Left forelimb (tissue), 1 donor: ENCODE data around the gene AACS.
"Not testable (repeated sequence)": the region's sequence is repeated elsewhere in the genome, so short reads cannot be mapped to it uniquely, and the experiment has no call there.

Experiments
- DNase-seq: peaks from one replicate; pipeline ENCODE4 v3.0.0-alpha.2; 2018; ENCODE audit warnings: low spot score

Gene AACS

DNA sequence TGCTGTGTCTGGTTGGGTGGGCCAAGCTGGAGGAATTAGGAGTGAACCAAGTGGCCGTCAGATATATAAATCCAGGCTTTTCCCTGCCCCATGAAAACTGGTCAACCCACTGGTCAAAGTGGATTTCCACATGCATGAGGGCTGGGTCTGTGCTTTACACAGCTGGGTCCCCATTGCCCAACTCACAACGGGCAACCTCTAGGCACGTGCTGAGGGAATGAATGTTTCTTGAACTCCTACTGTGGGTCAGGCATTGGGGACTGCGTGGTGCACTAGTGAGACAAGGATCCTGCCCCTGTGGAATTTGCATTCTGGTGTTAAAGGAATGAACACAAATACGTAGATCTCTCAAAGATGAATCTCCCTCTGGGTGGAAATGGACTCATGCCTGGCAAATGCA, 7.5 kb upstream of the AACS start:
- DNase-seq: no peak

DNA sequence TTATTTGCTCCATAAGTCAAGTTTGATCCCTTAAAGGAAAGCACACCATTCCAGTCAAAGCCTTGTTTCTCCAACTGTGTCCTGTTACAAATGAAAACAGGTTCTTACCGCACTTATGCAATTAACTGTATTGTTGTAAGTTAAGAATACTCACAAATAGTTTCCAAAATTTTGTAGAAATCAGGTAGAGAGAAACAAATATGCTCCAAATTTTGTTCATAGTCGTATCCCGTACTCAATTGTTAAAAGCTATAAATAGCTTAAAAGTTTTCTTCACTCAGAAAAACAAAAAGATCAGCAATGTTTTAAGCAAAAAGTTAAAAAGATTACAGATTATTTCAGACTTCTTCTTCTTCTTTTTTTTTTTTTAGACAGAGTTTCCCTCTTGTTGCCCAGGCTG, 4.0 kb upstream of the AACS start:
- DNase-seq: no peak

DNA sequence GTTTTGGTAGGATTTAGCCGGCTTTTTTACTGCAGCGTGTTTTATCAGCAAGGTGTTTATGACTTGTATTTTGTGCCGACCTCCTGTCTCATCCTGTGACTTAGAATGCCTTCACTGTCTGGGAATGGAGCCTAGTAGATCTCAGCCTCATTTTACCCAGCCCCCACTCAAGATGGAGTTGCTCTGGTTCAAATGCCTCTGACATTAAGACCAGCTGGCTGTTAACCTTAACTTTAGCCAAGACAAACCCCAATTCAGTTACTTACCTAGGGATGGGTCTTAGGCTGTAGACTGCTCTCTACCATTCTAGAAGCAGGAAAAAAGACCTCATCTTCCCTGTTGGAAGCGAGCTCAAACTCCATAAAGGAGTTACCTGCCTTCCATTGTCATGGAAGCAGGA, 1.7 kb upstream of the AACS start:
- not testable (repeated sequence) for DNase-seq

DNA sequence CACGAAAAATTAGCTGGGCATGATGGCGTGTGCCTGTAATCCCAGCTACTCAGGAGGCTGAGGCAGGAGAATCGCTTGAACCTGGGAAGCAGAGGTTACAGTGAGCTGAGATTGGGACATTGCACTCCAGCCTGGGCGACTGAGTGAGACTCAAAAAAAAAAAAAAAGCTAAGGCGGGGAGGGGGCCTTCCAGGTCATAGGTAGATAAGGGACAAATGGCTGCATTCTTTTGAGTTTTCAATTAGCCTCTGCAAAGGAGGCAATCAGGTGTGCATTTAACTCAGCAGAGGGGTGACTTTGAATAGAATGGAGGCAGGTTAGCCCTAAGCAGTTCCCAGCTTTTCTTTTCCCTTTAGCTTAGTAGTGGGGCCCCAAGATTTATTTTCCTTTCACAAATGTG, 743 bp upstream of the AACS start:
- no peak for DNase-seq

DNA sequence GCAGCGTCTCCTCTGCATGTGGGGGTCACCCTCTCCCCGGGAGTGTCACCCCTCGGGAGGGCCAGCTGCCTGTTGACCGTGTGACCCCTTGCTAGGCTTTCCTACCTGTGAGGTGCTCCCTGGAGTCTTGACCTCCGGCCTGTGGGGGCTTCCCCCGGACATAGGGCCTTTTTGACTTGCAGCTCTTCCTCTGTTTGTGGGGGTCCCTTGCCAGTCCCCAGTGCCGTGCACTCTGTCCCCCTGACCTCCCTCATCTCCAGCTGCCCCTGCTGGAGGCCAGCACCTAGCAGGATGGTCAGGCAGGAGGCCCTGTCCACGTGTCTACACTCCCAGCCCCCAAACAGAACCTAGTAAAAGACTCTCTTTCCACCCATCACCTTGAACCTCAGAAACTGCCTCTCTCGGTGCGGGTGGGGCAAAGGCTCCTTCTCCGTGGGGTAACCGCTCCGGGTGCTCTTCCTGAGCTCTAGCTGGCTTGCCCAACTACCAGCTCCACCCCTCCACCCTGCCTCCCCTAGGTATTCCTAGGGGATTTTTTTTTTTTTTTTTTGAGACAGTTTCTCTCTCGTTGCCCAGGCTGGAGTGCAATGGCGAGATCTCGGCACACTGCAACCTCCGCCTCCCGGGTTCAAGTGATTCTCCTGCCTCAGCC, 810 bp downstream of the AACS start:
- no peak for DNase-seq

DNA sequence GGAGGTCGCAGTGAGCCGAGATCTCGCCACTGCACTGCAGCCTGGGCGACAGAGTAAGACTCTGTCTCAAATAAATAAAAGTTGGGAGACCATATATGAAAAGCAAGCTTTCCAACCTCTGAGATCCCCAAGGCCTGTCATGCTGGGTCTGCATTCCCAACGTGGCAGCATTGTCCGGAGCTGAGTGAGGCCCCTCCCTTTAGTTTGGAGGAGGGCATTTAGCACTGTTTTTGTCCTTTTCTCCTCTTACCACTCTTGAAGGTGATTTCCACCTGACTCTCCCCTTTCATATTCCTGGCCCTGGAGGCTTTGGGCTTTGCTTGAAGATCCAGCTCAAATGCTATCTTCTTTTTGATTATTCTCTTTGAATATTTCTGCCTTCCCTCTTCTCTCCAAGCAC, 3.2 kb downstream of the AACS start:
- no peak for DNase-seq

DNA sequence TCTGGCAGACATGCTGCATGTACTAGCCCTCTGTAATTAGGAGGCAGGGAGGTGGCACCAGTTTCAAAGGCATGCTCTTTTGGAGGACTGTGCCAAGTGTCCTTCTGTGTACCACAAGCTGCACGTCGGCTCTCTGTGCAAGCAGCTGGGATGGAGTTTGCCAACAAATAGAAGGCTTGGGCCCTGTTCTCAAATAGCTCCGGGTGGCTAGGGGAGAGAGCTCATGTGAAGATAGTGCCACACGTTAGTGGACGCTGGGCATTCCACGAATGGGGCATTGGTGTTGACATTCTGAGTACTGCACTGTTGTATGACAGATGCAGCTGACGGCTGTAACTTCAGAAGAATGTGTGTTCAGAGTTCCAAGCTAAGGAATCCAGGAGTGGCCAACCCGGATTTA, 4.4 kb downstream of the AACS start:
- no peak for DNase-seq

DNA sequence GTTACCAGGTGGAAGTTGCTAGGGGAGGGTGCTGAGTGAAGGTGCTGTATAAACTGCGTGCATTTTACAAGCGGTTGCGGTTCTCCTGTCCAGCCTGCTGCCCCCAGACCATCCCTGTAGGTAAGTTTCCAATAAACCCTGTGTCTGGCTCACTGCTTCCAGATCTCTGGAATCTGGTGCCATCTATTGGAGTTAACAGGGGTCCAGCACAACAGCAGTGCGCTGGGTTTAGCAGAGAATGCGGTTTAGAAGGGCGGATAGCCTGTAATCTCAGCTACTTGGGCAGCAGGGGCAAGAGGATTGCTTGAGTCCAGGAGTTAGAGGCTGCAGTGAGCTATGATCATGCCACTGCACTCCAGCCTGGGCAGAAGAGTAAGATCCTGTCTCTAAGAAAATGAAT, 4.9 kb downstream of the AACS start:
- no peak for DNase-seq

DNA sequence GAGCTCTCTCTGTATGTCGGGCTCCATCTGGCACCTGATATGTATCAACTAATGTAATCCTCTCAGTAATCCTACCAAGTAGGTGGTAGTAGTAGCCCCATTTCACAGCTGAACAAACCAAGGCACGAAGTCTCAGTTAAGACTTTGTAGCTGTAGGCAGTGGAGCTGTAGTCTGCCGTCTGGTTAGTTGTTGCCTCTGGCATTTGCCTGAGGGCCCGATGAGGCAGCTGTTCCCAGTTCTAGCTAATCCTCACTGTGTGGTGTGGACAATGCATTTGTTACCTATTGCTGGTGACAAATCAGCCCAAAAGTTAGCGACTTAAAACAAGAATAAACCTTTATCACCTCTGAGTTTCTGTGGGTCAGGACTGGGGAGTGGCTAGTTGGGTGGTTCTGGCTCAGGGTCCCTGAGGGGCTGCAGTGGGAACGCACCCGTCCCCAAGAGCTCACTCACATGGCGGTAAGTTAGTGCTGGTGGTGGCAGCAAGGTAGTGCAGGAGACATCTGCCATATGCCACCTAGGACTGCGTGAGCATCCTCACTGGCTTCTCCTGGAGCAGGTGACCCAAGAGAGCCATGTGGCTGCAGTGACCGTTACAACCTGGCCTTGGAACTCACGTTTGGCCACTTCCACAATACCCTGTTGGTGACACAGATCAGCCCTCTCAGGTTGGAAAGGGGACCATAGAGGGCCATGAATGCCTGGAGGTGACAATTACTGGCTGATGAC, 5.6 kb downstream of the AACS start:
- DNase-seq: no peak

DNA sequence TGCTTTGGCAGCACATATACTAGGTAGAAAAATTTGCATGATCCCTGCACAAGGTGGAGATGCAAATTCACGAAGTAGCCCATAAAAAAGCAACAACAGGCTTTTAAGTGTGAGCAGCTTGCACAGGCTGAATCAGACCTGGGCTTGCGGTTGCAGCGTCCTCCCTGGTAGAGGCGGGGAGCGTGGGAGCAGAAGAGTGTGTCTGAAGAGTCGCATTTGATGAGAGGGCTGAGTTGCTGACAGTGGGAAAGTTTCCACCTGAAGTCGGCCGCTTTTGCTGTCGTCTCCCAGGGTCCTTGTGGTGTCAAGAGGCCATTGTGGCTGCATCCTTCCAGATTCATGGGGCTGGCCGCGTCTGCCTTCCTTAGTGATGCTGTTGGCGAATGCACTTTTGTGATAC, 6.2 kb downstream of the AACS start:
- no peak for DNase-seq

DNA sequence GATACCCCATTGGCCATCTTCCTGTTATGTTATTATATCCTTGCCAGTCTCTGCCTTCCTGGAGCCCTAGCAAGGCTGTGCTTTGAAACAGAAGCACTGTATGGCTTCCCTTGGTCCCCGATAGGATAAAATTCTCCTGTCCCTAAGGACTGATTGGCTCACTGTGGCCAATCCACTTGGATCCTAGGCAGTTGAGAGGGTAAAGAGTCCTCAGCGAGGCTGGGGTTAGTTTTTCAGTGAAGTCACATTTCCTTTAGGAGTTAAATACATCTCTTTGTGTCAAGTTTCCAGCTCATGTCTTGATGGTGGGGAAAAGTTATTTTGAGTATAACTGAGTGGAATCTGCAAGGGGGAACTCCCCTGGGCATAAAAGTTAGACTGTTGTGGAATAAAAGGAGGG, 7.3 kb downstream of the AACS start:
- no peak for DNase-seq

DNA sequence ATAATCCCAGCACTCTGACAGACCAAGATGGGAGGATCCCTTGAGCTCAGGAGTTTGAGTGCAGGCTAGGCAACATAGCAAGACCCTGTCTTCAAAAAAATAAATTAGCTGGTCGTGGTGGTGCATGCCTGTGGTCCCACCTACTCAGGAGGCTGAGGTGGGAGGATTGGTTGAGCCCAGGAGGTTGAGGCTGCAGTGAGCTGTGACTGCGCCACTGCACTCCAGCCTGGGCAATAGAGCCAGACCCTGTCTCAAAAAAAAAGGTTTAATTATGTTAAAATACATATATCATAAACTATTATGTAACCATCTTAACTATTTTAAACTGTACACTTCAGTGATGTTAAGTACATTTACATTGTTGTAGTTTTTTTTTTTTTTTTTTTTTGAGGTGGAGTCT, 9.1 kb downstream of the AACS start:
- DNase-seq: not testable (repeated sequence)

DNA sequence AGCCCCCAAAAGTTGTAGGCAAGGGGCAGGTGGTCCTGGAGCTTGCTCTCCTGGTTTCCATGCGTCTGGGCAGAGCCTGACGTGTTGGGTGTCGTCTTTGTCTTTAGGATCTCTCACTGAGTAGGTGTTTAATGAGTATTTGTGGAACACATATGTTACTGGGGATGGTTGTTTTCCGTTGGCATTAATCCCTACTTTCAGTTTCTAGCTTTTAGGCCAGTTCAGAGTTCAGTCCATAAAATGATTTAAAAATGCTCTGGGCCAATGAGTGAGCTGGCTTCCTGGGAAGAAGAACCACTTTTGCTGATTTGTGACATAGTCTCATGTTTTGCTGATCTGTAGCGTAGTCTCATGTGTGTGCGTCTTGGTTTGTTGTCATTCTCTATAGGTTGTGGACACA, 10.9 kb downstream of the AACS start:
- DNase-seq: no peak

DNA sequence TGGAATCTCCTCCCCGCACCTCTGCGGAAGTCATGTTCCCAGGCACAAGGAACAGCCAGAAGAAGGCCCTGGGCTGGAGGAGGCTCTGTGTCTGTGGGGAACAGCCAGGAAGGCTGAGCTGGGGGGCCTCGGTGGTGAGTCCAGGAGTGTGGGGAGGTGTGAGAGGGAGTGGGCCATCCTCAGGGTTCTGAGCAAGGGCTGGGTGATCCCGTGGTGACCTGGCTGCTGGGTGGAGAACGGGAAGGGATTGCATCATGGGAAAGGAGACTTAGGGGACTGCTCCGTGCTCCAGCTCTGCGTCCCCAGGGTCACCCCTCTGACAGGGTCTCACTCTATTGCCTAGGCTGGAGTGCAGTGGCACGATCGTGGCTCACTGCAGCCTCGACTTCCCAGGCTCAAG, 13.8 kb downstream of the AACS start:
- no peak for DNase-seq

DNA sequence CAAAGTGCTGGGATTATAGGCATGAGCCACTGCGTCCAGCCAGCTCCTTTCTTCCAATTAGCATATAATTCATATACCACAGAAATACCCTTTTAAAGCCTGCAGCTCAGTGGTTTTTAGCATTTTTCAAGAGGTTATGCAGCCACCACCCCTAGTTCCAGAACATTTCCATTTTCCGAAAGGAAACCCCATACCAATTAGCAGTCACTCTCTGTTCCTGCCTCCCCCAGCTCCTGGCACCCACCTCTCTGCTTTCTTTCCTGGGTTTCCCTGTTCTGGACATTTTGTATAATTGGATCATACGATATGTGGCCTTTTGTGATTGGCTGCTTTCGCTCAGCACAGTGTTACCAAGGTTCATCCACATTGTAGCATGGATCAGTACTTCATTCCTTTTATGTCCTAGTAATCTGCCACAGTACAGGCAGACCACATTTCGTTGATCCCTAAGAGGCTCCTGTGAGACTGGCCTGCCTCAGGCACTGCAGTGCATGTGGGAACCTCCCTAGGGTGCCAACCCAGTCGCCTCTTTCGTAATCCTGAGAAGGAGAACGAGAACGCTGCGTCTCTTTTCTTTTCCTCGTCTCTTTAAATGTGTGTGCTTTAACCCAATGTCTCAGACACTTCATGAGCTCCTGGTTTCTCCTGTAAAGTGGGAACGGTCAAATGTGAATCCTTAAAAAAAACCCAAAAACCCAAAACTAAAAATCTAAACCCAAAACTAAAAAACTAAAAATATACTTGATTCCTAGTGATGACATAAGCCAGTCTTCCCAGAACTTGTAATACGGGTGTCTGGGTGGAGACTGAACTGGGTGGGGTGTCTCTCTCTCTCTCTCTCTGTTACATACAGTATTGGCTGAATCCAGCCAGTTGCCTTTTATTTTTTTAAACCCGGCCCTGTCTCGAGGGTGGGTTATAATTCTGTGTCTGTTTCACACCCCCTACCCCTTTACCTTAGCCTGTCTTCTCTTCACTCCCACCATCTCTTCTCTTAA, 14.7 kb downstream of the AACS start:
- DNase-seq: no peak

DNA sequence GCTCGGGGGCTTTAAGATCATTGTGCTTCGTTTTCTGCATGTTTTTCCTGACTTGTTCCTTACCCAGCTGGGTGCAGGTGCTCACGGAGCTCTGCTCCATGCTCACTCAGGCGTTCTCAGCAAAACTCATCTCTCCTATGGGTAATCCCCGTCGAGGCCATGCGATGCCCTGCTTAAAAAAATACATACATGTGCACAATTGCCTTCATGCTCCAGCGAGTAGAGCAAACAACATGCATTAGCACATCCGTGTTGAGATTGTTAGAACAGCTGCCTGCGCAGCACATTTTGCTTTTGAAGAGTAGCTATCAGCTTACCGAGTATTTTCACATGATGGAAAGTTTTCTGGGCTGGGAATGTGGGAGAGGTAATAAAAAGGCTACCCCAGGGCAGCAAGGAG, 16.2 kb downstream of the AACS start:
- DNase-seq: no peak

DNA sequence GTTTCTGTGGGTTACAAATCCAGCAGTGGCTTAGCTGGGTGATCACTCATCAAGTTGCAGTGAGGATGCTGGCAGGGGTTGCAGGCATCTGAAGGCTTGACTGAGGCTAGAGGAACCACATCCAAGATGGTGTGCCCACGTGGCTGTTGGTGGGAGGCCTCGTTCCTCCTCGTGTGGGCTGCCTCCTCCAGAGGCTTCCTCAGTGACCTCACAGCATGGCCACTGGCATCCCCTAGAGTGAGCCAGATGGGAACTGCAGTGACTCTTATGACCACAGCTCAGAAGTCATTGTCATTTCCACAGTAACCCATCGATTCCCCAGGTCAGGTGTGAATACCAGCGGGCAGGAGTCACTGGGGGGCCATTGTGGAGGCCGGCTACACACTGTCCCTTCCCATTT, 17.8 kb downstream of the AACS start:
- no peak for DNase-seq

DNA sequence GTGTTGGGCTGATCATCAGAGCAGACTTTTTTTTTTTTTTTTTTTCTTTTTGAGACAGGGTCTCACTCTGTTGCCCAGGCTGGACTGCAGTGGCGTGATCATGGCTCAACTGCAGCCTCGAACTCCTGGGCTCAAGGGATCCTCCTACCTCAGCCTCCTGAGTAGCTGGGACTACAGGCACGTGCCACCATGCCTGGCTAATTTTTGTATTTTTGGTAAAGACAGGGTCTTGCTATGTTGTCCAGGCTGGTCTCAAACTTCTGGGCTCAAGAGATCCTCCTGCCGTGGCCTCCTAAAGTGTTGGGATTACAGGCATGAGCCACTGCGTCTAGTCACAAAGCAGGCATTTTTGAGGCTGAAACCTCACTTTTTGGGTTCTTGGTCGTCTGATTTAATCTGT, 23.0 kb downstream of the AACS start:
- not testable (repeated sequence) for DNase-seq

DNA sequence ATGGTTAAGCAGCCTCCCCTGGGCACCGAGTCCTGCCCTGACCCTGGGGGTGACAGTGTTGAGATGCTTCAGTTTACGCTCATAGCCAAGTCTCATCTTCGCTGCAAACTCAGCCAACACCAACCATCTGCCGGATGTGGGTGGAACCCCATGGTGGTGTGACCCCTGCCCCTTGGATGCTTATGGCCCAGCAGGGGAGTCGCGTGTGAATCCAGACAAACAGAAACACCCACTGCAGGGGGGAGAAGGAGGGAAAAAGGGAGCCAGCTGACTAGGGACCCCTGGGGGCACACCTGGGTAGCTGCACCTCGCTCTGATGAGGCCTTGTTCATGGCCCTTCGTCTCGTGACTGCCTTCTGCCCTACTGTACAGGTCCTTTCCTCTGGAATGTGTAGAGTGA, 23.8 kb downstream of the AACS start:
- DNase-seq: no peak

DNA sequence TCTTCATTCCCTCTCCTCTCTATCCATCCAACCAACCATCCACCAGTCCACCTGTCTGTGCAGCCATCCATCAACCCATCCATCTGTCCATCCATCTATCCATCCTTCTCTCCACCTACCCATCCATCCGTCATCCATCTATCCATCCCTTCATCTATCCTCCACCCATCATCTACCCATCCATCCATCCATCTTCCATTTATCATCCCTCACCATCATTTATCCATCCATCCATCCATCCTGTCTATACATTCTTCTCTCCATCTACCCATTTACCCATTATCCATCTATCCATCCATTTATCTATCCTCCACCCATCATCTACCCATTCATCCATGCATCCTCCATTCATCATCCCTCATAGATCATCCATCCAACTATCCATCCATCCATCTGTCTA, 24.4 kb downstream of the AACS start:
- DNase-seq: no peak

DNA sequence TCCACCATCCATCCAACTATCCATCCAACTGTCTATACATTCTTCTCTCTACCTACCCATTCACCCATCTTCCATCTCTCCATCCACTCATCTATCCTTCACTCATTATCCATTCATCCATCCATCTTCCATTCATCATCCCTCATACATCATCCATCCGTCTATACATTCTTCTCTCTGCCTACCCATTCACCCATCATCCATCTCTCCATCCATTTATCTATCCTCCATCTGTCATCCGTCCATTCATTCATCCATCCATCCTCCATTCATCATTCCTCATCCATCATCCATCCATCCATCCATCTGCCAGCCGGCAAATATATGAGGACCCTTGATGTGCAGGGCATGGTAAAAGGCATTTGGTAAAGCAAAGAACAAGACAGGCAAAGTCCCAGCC, 25.2 kb downstream of the AACS start:
- no peak for DNase-seq

DNA sequence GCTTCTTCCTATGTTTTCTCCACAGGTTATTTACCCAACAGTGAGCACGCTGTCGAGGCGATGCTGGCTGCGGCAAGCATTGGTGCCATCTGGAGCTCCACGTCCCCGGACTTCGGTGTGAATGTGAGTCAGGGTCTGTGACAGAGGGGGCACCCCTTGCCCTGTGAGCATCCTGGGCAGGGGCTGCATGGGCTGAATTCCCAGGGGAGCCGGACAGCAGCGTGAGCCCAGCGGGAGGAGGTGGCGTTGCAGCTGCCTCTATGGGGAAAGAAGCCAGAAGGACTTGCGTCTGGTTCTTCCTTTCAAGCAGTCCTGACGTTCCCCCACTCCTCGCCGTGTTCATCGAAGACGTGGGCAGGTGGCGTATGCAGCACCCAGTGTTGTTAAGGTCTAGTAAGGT, 26.2 kb downstream of the AACS start:
- no peak for DNase-seq
